Measurements from ENCODE around the gene OGFR. TPM values are rescaled to one million over a fixed set of nuclear protein-coding genes. Genes with fewer than 3 reads are reported as not detected.
"Not testable (repeated sequence)": the region's sequence is repeated elsewhere in the genome, so short reads cannot be mapped to it uniquely, and the experiment has no call there.

The OGFR gene
- total RNA-seq, 2 donors from 2014 or later, result 23.3 to 23.6 TPM

DNA sequence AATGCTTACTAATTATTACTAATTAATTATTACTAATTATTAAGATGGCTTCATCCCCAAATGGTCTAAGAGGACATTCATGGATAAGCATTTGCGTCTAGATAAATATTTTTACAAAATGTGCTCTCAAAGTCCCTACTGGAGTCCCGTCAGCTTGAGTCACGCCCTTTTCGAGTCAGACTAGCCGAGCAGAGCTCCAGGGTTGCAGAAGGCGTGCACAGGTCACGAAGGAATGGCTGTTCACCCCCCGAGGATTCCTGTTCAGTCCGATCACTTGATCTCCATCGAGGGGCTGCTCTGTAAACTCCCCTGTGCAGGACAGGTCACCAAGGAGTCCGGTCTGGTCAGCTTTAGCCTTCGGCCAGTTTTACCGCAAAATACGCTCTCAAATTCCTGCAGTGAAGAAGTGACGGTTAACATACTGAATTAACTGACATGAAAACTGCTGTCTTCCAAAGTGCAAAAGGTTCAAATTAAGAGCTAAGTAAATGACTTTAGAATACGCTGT is 37.1 kb downstream of the OGFR start:
- no peak for ATAC-seq
- DNase-seq, result no peak
- intact Hi-C loops (cut with DNase I), result no loop called here

DNA sequence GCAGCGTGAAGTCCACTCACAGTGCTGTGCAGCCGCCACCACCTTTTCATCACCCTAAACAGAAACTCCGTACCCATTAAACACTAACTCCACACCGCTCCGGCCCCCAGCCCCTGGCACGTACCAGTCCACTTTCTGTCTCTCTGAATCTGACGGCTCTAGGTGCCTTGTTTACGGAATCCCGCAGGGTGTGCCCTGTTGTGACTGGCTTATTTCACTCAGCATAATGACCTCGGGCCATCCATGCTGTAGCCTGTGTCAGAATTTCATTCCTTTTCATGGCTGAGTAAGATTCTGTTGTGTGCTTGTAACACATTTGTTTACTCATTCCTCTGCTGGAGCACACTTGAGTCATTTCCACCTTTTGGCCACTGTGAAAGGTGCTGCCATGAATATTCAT is 39.0 kb downstream of the OGFR start:
- no peak for ATAC-seq
- DNase-seq, result no peak
- intact Hi-C loops (cut with DNase I), result no loop called here

DNA sequence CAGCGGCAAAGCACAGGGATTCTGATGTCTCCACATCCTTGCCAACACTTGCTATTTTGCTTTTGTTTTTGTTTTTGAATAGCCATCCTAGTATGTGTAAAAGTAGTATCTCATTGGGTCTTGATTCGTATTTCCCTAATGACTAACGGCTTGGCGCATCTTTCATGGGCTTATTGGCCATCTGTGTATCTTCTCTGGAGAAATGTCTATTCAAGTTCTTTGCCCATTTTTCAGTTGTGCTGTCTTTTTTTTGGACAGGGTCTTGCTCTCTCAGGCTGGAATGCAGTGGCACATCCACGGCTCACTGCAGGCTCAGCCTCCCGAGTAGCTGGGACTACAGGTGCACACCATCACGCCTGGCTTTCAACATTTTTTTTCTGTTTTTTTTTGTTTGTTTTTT is 39.5 kb downstream of the OGFR start:
- intact Hi-C loops (cut with DNase I), result no loop called here
- ATAC-seq (no peak), DNase-seq (no peak)

DNA sequence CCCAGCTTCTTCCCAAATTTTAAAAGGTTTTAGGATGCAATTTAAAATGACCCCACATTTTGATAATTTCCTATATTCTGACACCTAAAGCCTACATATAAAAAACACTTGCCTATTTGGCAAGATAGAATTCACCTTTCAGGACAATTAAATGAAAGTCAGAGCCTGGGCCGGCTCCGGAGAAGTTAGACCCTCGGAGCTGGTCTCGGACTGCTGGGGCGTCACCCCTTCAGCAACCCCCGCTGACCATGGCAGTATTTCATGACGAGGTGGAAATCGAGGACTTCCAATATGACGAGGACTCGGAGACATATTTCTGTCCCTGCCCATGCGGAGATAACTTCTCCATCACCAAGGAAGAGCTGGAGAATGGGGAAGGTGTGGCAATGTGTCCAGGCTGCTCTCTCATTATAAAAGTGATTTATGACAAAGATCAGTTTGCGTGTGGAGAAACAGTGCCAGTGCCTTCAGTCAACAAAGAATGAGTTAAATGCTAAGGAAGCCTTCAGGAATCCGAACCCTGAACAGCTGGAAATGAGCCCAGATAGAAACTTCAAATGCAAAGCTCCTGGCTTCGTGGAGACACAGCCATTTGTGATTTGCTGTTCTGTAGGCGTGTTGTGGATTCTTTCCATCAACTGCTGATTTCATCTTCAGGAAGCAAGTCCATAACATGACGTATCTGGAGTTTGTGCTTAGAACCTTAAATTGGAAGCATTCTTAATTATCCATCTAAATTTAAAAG is 41.0 kb downstream of the OGFR start:
- intact Hi-C loops (cut with DNase I), result no loop called here
- ATAC-seq (no peak), DNase-seq (no peak)

DNA sequence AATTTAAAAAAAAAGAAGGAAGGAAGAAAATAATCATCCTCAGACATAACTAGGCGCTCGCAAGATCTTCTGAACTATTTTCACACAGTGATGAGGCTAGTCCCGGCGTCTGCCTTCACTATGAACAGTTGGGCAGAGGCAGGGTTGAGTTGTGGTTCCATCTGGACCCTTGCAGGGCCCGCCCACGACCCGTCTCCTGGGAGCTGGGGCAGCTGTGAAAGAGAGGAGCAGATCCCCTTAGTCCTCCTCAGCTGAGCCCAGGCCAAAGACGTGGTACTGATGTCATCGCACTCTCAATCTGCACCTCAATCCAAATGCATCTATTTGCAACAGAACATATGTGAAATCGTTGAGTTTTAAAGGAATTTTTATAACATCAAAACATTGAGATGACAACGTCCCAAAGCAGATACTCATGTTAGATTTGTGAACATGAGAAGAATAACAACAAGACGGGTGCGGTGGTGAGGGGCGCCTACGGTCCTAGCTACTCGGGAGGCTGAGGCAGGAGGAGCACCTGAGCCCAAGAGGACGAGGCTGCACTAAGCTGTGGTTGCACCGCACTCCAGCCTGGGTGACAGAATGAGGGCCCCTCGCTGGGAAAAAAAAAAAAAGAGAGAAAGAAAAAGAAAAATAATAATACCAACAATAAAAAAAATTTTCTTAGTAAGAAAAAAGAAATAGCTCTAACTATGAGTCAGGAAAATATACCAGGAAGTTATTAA is 41.7 kb downstream of the OGFR start:
- no peak for DNase-seq
- intact Hi-C loops (cut with DNase I), result no loop called here
- ATAC-seq, result peak in 1 of 2 donors; percentile 53

DNA sequence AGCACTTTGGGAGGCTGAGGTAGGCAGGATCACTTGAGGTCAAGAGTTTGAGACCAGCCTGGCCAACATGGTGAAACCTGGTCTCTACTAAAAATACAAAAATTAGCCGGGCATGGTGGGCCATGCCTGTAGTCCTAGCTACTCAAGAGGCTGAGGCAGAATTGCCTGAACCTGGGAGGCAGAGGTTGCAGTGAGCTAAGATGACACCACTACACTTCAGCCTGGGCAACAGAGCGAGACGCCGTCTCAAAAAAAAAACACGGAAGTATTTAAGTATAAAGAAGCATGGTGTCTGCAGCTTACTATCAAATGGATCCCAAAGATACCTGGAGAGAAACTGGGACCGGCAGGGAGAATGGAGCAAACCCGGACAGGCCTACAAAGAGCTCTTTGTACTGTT is 44.3 kb downstream of the OGFR start:
- DNase-seq; intact Hi-C loops (cut with DNase I): not testable (repeated sequence)

DNA sequence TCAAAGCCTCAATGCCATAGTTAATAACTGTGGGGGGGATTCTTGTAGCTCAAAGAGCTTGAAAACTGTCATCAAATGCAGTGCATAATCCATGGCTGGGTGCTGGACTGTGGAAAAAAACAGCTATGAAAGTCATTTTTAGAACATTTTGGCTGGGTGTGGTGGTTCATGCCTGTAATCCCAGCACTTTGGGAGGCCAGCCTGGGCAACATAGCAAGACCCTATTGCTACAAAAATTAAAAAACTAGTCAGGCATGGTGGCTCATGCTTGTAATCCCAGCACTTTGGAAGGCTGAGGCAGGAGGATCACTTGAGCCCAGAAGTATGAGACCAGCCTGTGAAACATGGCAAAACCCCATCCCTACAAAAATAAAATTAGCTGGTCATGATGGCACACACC is 44.8 kb downstream of the OGFR start:
- ATAC-seq (no peak), DNase-seq (no peak)
- intact Hi-C loops (cut with DNase I), result no loop called here

More for the DNA sequence above, 44.3 kb downstream of the OGFR start:
- ATAC-seq, result not testable (repeated sequence)

DNA sequence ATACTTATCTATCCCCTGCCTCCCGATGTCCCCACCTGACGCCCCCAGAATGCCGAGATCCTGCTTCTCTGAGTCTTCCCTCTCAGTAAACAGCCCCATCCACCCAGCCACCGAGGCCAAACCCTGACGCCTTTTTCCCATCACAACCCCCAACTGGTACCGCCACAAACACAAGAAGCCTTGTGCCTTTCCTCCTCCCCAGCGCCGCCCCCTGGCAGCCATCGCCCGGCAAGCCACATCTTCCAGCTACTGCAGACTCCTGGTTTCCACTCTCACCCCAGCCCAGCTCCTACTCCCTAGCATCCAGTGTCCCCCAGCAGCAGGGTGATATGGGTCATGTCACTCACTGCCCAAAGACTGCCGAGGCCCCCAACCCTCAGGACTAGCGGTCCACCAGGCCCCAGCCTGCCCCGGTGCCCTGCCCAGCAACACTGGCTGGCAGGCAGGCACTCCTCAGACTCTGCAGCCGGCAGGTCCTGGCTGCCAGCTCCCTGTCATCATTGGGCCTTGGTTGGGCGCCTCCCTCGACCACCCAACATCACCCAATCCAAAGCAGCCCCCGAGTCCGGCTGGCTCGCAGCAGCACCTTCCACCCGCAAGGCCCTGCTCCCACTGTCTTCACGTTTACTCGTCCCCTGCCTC is 45.8 kb downstream of the OGFR start:
- ATAC-seq (no peak), DNase-seq (no peak)
- intact Hi-C loops (cut with DNase I), result no loop called here

DNA sequence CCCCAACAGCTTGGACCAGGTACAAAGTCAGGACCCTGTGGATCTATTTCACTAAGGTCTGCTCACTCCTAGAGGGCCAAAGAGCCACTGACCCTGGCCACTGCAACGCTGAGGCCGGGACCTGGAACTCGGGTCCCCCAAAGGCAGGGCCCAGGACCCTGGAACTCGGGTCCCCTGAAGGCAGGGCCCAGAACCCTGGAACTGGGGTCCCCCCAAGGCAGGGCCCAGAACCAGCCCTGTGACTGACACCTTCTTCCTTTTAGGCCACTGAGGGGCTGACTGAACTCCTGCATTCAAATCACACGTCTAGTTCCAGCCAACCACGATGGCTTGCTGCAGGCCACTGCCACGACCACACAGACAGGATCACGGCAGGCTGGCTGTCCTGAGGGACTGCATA is 47.6 kb downstream of the OGFR start:
- intact Hi-C loops (cut with DNase I), result no loop called here
- no peak for DNase-seq
- no peak for ATAC-seq

DNA sequence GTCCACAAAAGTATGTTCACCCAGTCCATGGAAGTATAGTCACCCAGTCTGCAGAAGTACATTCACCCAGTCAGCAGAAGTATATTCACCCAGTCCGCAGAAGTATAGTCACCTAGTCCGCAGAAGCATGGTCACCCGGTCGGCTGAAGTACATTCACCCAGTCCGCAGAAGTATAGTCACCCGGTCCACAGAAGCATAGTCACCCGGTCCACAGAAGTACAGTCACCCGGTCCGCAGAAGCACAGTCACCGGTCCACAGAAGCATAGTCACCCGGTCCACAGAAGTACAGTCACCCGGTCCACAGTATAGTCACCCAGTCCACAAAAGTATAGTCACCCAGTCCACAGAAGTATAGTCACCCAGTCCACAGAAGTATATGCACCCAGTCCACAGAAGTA is 48.2 kb downstream of the OGFR start:
- DNase-seq (no peak), ATAC-seq (no peak)
- intact Hi-C loops (cut with DNase I), result no loop called here

DNA sequence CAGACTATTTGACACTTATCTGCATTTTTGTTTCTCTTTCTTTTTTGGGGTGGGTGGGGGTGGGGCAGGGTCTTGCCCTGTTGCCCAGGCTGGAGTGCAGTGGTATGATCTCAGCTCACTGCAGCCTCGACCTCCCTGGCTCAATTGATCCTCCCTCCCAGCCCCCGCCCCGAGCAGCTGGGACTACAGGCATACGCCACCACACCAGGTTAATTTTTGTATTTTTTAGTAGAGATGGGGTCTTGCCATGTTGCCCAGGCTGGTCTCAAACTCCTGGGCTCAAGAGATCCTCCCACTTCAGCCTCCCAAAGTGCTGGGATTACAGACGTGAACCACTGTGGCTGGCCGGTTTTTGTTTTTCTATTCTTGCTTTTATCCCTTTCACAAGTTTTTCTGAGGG is 48.7 kb downstream of the OGFR start:
- intact Hi-C loops (cut with DNase I); ATAC-seq; DNase-seq: not testable (repeated sequence)

DNA sequence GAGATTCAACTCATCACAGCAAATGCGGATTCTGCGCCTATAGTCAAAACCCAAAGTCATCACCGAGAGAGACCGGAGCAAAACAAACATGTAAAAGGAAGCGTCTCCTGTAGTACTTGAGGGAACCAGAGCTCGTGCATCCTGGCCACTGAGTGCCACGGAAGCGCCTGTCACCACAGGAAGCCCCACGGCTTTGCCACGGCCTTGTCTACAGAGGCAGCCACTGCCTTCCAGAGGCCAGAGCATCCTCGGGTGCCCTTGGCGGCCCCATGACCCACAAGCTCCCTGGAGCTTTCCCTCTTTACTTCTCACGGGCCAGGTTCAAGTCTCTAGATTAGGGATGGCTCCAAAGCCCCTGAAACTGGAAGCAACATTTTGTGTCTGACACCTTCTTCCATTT is 49.5 kb downstream of the OGFR start:
- ATAC-seq (no peak), DNase-seq (no peak)
- intact Hi-C loops (cut with DNase I), result no loop called here

DNA sequence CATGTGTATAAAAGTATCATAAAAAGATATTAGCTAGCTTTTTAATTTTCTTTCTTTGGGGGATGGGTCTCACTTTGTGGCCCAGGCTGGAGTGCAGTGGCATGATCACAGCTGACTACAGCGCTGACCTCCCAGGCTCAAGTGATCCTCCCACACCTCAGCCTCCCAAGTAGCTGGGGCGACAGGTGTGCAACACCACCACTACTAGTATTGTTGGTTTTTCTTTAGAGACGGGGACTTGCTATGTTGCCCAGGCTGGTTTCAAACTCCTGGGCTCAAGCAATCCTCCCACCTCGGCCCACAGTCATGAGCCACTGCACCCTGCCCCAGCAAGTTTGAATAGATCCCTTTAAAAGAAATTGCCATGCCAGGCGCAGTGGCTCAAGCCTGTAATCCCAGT is 50.5 kb downstream of the OGFR start:
- no peak for ATAC-seq
- no peak for DNase-seq
- intact Hi-C loops (cut with DNase I), result no loop called here

DNA sequence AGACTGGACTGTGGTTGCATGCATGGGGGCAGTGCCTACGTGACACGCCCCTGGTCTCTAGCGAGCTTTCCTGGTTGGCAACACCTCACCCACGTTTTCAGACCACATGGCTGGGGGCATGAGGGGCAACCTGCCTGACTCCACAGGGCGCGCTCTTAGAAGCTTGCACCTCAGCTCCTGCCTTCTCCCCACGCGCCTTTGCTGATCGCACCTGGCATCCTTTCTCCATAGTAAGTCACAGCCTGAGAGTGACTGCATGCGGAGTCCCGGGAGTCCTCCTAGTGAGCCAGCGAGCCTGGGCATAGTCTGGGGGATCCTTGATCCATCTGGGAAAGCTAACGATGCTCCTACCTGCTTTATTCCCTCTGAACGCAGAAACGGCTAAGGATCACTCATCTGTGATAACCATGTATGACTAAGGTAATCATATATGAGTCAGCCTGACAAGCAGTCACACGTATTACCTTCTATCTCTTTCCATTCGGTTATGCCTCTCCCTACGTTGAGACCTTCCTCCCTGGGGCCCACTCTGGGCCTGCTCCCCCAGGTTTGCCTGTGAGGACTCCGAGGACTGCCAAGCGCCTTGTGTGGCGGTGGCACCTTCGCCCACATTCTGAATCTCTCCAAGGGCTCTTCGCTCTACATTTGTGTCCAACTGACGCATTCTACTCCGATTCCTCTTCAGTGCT is 52.4 kb downstream of the OGFR start:
- no peak for ATAC-seq
- intact Hi-C loops (cut with DNase I), result no loop called here
- DNase-seq, result no peak

DNA sequence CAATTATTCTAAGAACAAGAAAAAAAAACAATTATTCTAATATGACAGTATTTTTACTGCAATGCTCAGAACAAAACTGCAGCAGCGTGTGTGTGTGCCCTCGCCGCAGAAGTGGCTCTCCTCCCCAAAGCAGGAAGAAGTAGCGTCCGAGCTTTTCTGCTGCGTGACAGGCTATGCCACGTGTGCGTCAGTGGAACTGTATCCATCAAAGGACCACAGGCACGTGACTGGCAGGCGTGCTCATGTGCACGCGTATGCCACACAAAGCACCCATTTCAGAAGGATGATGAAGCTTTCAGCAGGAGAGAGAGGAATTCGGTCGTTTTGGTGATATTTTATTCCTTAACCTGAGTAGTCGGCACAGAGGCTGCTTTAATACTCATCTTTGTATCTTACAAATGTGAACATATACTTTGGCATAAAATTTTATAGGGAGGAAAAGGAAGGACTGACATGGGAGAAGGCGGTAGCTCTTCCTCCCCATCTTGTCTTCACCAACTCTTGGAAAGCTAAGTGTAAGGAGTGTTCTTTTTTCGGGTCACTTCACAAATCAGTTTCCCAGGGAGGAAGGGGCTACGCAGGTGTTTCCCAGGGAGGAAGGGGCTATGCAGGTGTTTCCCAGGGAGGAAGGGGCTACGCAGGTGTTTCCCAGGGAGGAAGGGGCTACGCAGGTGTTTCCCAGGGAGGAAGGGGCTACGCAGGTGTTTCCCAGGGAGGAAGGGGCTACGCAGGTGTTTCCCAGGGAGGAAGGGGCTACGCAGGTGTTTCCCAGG is 53.6 kb downstream of the OGFR start:
- ATAC-seq (no peak), DNase-seq (no peak)
- intact Hi-C loops (cut with DNase I), result no loop called here

DNA sequence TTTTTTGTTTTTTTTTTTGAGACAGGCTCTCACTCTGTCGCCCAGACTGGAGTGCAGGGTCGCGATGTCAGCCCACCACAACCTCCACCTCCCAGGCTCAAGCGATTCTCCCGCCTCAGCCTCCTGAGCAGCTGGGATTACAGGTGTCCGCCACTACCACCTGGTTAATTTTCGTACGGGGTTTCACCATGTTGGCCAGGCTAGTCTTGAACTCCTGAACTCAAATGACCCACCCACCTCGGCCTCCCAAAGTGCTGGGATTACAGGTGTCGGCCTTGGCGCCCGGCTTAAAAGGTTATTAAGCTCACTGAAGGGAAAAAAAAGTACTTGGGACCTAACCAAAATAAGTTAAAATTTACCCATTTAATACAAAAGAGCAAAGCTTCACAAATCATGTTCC is 55.1 kb downstream of the OGFR start:
- intact Hi-C loops (cut with DNase I), result no loop called here
- no peak for ATAC-seq
- DNase-seq, result no peak

DNA sequence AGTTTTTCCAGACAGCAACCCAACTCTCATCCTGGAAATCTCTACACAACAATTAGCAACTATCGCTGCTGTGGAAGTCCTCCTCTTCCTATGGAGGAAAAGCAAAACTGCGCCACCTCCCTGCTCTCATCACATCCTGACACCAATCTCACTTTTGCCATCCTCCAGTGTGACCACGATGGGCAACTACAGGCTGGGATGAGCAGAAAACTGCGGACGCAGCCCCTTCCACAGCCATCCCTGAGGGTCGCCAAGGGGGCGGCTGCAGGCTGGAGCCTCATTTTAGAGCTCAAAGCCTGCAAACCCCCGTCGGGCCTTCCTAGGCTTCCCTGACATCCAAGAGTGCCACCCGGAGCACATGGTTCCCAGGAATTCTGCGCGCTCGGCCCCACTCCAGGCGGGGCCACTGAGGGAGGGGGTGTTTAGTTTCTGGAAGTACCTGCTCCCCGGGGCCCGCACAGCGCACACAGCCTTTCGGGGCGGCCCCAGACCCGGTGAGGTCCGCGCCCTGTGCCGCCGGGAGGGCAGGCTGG is 55.8 kb downstream of the OGFR start:
- DNase-seq (peak; percentile 29), ATAC-seq (peak in 1 of 2 donors; percentile 2)
- intact Hi-C loops (cut with DNase I), result no loop called here

DNA sequence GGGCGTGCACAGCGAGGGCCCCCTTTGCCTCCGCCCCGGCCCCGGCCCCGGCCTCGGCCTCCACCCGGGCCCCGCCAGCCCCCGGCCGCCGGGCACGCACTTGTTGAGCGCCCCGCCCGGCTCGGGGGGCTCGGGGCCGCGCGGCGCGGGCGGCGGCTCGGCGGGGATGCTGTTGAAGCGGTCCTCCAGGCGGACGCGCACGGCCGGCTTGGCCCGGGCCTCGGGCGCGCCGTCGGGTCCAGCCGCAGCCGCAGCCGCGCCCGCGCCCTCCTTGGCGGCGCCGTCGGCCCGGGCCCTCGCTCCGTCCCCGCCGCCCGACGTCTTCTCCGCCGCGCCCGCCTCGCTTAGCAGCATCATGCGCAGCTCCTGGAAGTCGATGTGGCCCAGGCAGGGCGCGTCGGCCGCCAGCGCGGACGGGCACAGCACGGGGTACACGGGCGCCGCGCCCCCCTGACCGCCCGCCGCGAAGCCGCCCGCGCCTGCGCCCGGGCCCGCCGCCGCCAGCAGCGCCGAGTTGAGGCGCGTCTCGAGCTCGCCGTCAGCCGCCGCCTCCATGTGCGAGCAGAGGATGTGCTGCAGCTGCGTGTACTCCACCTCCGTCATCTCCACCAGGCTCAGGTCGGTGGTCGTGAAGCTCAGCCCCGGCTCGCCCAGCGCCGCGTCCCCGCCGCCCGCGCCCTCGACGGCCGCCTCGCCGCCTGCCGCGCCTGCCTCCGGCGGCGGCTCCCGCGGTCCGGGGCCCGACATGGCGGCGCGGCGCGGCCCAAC is 56.5 kb downstream of the OGFR start:
- intact Hi-C loops (cut with DNase I), result no loop called here
- DNase-seq (peak; percentile 45), ATAC-seq (no peak)

Data from left cardiac atrium (tissue), 4 donors.